Sigmoid colon (tissue), 4 donors: ENCODE results near the gene TNPO3.

Source experiments
- CTCF ChIP-seq, 4 experiments: fragments of 450-650 bp in 3 of 4; fragments of 200-600 bp in 1 of 4; IDR thresholded peaks; one replicate each; pipeline ENCODE4 v1.5.1; 2016 to 2019; ENCODE audit warnings: antibody characterized with exemption in 4 of 4, mild to moderate bottlenecking in 3 of 4, moderate library complexity in 2 of 4
- POLR2AphosphoS5 ChIP-seq, 4 donors: sonication (generic); formaldehyde crosslinking; IDR thresholded peaks; one replicate each; pipeline ENCODE4 v1.6.1; 2017; ENCODE audit warnings: antibody characterized with exemption in 4 of 4

DNA sequence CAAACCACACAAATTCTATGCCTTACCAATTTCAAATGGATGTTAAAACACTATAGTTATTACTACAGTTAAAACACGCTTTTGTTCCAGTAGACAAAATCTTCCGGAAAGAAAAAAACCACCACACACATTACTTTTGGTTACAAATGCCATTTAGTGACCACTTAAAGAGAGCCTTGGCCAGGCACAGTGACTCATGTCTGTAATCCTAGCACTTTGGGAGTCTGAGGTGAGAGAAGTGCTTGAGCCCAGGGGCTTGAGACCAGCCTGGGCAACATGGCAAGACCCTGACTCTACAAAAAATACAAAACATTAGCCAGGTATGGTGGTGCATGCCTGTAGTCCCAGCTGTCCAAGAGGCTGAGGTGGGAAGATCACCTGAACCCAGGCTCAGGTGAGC, 7.2 kb downstream of the TNPO3 start:
- TF ChIP-seq CTCF (IDR thresholded peaks at IDR 0.05) = no peak
- no peak for TF ChIP-seq POLR2AphosphoS5 (IDR thresholded peaks at IDR 0.05)
